Left renal cortex interstitium (tissue), 4 donors: ENCODE results near the gene MRPL14. TPM values are rescaled to one million over a fixed set of nuclear protein-coding genes. Genes with fewer than 3 reads are reported as not detected.
"Not testable (repeated sequence)": the region's sequence is repeated elsewhere in the genome, so short reads cannot be mapped to it uniquely, and the experiment has no call there.

Experiments
- DNase-seq, 4 donors: peaks; one replicate each; pipeline ENCODE4 v3.0.0-alpha.2; 2013; ENCODE audit warnings: low read depth in 4 of 4, low spot score in 2 of 4, missing footprints in 1 of 4
- polyA plus RNA-seq, 4 donors: library from polyadenylated mRNA; unstranded; fragments of 120-200 nt; gene quantifications; one replicate each; pipeline ENCODE4 v1.2.1, GENCODE V29; 2013; ENCODE audit not compliant: insufficient read length in 4 of 4

MRPL14 gene
- polyA plus RNA-seq, 4 donors: 37.1 to 60.1 (median 43.3) TPM

DNA sequence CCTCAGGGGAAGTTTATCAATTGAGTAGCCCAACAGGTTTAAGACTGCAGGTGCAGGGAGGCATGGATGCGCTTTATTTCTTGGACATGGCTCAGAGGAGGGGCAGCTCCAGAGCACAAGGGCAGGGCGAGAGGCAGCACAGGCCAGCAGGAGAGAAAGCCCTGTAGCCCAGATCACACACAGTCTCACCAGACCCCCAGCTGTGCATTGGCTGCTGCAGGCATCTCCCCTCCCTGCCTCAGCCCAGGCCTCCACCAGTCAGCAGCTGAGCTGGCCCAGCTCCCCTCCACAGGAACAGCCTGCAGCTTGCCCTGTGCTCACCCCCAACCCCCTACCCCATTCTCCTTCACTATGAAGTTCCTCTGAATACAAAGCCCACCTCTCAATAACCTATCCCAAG is 24.7 kb downstream of the MRPL14 start:
- no peak for DNase-seq

DNA sequence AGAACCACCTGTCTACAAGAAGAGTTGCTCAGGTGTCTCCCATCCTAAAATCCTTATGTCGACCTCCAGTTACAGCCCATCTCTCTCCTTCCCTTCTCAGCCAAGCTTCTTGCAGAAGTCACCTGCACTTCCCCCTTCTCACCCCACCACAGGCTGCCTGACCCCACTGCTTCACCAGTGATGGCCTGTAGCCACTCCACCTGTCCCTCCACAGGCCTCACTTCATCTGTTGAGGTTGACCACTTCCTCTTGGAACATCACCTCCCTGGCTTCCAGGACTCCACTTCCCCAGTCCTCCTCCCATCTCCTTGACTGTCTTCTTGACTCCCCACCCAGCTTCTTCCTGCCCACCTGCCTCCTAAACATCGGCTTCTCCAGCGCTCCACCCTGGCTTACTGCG is 25.4 kb downstream of the MRPL14 start:
- DNase-seq: no peak

GRCh38 chr6:44100088-44100550 is 27.1 kb downstream of the MRPL14 start:
- DNase-seq: no peak

DNA sequence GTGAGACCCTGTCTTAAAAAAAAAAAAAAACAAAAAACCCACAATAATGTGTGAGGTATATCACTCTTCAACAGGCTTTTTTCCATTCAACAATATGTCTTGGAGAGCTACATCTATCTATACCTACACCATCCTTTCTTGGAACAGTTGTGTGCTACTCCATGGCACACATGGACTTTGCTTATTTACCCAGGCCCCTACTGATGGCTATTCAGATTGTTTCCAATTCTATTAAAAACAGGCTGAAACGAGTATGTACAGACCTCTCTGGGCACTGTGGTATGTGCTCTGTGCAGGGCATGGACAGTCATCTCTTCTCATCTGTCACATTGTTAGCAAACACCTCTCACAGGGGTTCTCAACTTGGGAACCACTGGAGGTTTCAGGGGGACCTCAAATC is 28.1 kb downstream of the MRPL14 start:
- DNase-seq: no peak

GRCh38 chr6:44097782-44098317 is 29.4 kb downstream of the MRPL14 start:
- DNase-seq: no peak

DNA sequence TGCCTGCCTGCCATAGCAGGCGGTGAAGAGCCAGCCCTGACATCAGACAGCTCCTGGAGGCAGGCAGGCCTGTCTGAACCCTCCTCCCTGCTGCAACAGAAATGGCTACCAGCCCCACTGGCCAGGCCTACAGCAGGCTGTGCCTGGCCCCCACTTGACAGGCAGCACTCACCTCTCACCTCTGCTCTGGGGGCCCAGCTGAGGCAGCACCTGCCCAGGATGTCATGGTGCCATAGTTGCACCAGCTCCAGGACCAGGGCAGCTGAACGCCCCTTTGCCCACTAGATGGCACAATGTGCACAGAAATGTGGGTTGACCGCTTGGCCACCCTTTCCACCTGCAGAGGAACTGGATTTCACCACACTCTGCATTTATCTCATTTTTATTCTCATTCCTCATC is 30.6 kb downstream of the MRPL14 start:
- no peak for DNase-seq

- not testable (repeated sequence) for DNase-seq
These were observed 32.0 kb downstream of the MRPL14 start for GRCh38 chr6:44095243-44095623.

DNA sequence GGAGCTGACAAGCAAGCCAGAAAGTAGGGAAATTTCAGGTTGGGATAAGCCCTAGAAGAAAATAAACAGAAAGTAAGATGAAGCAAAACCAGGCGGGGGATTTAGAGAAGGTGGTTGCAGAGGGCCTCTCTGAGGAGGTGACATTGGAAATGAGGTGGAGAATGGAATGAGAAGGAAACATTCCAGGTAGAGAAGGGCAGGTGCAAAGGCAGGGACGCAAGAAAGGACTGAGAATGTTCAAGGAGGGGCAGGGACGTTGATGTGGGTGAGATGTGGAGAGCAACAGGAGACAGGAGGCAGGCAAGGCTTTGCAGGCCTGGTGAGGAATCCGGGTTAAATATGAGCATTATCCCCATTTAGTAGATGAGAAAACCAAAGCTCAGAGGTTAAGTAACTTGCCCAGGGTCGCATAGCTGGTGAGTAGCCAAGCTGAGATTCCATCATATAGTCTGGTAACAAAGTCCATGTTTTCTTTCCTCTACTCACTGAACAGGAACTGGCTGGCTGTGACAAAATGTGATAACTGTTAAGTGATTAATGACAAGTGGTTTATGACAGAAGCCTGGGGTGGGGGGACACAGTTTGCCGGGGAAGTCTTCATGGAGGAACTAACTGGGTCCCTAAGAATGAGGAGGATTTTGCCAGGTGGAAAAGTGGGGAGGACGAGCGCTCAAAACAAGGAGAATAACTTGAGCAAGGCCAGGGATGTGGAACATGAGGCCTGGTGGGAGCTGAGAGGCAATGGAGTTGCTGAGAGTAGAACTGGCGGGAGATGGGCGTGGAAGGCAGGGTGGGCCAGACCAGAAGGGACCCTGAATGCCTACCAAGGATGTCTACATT is 32.6 kb downstream of the MRPL14 start:
- DNase-seq: no peak

DNA sequence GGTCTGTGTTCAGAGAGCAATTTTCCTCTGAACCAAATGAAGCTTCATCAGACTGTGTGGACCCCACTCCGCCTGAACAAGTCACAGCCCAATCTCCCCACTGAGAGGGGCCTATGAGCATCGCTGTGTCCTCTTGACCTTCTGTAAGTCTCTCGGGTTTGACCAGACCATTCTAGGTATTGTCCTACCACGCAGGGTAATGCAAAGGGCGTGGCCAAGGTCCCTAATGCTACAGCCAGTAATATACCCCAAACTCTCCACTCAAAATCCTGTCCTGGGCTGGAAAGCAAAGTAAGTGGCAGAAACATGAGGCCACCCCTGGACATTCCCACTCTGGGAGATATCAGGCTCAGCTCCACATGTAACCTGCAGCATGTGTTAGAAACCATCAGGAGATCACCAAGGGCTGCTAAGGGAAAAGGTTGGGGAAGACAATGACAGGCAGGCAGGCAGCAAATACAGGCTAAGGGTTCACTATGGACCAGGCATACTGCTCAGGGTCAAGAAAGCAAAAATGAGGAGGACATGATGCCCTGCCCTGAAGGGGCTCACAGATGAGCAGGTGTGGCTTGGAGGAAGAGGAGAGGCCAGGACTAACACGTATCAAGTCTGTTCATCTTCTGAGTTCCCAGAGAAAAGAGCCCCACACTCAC is 33.4 kb downstream of the MRPL14 start:
- no peak for DNase-seq

DNA sequence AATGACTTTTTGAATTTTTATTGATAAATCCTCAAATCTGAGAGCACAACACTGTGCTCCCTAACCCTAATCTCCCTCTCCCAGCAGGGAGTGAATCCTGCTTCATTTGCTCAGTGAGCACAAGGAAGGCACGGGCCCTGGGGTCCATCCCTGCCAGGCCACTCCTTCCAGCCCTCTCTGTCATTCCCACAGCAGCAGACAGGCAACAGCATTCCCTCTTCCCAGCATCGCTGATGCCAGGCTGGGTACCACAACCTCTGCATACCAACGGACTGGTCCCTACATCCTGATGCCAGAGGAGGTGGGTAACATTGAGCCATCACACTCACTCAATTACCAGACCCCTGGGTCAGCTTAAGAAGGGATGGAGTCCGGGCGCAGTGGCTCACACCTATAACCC is 34.2 kb downstream of the MRPL14 start:
- DNase-seq: no peak

- DNase-seq: no peak
These were observed 35.0 kb downstream of the MRPL14 start for GRCh38 chr6:44091981-44092884.

DNA sequence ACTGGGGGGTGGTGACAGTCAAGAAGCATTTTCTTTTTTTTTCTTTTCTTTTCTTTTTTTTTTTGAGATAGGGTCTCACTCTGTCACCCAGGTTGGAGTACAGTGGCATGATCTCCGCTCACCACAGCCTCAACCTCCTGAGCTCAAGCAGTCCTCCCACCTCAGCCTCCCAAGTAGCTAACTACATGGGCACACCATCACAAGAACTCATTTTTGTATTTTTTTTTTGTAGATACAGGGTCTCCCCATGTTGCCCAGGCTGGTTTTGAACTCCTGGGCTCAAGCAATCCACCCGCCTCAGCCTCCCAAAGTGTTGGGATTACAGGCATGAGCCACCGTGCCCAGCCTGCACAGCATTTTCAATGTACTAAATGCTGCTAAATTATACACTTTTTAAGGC is 35.9 kb downstream of the MRPL14 start:
- not testable (repeated sequence) for DNase-seq

DNA sequence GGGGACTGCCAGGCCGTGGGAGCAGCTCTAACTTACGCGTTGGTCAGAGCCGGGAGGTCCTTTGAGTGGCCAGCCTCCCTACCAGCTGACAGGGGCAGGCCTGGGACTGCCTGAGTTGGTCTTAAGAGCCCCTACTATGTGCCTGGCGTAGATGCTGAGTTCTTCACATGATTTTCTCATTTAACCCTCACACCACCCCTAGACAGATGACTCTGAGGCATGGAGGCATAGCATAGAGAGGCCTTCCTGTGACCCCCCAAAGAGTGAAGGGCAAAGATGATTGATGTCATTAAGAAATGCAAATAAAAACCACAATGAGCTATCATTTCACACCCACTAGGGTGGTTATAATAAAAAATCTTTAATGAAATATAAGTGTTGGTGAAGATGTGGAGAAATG is 36.8 kb downstream of the MRPL14 start:
- DNase-seq: no peak

DNA sequence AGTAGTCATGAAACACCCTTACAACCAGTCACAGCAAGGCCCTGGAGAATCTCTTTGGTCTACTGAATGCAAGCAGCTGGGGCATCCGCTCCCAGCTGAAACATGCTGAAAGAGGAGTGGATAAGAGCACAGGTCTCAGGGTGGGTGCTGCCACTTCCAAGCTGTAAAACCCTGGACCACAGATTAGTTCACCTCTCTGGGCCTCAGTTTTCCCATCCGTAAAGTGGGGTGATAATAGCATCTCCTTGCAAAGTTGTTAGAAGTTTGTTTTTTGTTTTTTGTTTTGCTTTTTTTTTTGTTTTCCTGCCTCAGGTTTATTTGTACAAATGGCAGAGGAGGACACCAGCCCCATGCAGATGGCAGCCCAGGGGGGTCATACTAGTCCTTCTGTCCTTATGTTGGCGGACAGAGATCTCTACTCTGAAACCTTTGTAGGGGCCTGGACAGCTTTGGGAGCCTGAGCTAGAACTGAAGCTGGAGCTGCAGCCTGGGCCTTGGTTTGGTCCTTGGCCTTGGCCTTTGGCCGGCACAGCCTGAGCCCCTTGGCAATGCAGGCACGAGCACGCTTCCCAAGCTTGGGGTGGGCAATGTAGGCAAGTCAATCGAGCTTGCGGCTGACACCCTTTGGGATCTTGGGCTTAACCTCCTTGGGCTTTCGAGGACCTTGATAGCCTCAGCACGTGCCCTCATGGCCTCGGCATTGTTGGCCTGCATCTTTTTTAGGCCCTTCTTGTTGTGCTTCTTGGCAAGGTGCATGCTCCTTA is 38.2 kb downstream of the MRPL14 start:
- no peak for DNase-seq

GRCh38 chr6:44087623-44088022 is 39.6 kb downstream of the MRPL14 start:
- DNase-seq: no peak

DNA sequence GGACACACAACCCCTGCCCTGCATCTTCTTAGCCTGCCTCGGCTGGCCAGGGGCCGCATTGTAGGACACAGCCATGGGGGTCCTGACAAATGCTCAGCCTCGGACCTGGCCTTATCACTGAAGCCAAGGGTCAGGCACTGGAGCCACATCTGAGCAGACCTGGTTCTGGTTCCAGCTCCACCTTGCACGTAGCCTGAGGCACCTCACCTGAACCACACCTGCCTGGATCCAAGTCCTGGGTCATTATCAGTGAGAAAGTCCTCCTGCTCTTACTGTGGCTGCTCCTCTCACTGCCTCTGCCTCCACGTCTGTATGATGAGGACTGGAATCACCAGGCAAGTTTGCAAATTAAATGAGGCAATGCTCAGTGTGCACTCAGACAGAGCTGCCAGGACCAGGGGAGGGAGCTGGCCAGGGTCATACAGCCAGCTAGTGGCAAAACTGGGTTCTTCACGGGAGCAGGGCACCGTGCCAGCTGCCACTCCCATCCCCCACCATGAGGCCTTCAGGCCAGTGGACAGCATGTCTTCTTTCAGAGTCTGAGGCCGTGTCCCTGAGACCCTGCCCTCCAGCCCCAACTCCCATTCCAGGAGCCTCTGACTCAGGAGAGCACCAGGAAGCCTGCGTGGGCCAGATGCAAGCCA is 40.2 kb downstream of the MRPL14 start:
- no peak for DNase-seq

- no peak for DNase-seq
These were observed 42.0 kb downstream of the MRPL14 start for GRCh38 chr6:44085219-44085618.

GRCh38 chr6:44084231-44085014 is 42.8 kb downstream of the MRPL14 start:
- DNase-seq: no peak

DNA sequence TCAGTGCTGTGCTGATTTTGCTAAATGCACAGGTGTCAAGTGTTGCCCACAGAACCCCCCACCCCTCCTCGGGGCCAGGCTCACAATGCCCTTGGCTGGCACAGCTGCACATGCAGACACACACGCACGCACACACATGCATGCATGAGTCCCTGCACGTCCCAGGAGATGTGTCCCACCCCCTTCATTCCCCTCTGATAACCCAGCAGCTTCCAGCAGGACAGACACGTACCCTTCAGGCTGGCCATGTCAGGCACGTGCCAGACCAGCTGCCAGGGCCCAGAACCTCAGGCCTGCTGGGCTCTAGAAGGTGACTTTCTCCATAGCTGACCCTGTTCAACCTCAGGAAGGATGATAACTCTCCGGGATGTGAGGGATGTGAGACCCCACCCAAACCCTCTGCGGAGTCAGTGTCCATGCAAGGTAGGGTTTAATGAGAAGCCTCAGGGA is 44.4 kb downstream of the MRPL14 start:
- no peak for DNase-seq
